Kidney epithelial cell (primary cell): ENCODE data around the gene DOCK9. TPM values are rescaled to one million over a fixed set of nuclear protein-coding genes. Genes with fewer than 3 reads are reported as not detected.

Source experiments
- DNase-seq: peaks from one replicate; pipeline ENCODE4 v3.0.0-alpha.2; 2010; ENCODE audit warnings: low read depth
- H3K27me3 ChIP-seq: 2 replicates; pipeline ENCODE4 v1.6.0; 2011; ENCODE audit warnings: low read length; ENCODE audit not compliant: control insufficient read depth, insufficient read depth
- H3K36me3 ChIP-seq: 2 replicates; pipeline ENCODE4 v1.5.1; 2011; ENCODE audit warnings: low read length; ENCODE audit not compliant: control insufficient read depth, insufficient read depth
- H3K4me3 ChIP-seq: 2 replicates; pipeline ENCODE4 v1.5.1; 2011; ENCODE audit warnings: low read depth, mild to moderate bottlenecking, control low read depth, low read length
- total RNA-seq: library from RNA; depleted of rRNA; stranded (reverse); fragments of >200 nt; gene quantifications from 2 replicates; pipeline ENCODE4 v1.2.3, GENCODE V29; 2015
- TF ChIP-seq, protein P1 (sequence below): IDR thresholded peaks from 2 replicates; pipeline ENCODE4 v1.5.1; 2011; ENCODE audit warnings: mild to moderate bottlenecking, moderate library complexity, low read length, control low read depth, inconsistent platforms; ENCODE audit not compliant: insufficient read depth, poor library complexity, severe bottlenecking

The DOCK9 gene
- total RNA-seq, 1 donor from 2014 or later = 226 TPM

DNA sequence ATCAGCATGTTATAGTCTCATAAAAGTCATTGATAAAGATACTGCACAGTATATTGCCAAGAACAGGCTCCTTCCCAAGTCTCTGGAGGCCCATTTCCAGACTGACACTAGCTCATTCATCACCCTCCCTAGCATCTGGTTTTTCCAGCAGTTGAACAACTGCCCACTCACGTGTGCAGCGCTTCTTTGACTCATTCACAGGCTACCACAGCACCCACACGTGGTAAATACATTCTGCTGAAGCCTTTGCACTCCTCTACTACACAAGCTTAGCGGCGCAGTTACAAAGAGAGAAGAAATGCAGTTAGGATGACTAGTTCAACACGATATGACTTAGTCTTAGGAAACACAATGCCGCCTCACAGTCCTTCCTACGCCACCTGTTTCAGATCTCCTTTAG is 87.7 kb downstream of the DOCK9 start:
- peaks cover 2% of the 10 kb centered on the region for H3K36me3 ChIP-seq
- no peaks in the 10 kb centered on the region for H3K27me3 ChIP-seq
- TF ChIP-seq, protein P1, sequence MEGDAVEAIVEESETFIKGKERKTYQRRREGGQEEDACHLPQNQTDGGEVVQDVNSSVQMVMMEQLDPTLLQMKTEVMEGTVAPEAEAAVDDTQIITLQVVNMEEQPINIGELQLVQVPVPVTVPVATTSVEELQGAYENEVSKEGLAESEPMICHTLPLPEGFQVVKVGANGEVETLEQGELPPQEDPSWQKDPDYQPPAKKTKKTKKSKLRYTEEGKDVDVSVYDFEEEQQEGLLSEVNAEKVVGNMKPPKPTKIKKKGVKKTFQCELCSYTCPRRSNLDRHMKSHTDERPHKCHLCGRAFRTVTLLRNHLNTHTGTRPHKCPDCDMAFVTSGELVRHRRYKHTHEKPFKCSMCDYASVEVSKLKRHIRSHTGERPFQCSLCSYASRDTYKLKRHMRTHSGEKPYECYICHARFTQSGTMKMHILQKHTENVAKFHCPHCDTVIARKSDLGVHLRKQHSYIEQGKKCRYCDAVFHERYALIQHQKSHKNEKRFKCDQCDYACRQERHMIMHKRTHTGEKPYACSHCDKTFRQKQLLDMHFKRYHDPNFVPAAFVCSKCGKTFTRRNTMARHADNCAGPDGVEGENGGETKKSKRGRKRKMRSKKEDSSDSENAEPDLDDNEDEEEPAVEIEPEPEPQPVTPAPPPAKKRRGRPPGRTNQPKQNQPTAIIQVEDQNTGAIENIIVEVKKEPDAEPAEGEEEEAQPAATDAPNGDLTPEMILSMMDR = no peak
- no peak overlapping the region for H3K4me3 ChIP-seq
- DNase-seq = peak; percentile 86

- Histone ChIP-seq H3K27me3 (no peaks in the 10 kb centered on the region), H3K36me3 (peaks cover 2% of the 10 kb centered on the region), H3K4me3 (no peak overlapping the region)
- TF ChIP-seq, protein P1 = no peak
- no peak for DNase-seq
Measured at GRCh38 chr13:98889419-98890085, 88.3 kb downstream of the DOCK9 start.

DNA sequence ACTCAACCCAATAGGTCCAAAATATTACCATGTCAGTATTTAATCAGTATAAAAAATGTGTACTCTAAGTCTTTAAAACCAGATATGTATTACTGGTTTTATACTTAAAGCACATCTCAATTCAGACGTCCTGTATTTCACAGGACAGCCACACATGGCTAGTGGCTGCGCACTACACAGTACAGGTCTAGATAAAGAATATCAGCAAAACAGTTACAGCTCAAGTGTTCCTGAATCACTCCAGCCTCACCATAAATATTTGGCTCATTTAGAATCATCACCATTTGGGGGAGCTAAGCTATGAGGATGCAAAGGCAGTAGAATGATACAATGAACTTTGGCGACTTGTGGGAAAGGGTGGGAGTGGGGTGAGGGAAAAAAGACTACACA is 89.0 kb downstream of the DOCK9 start:
- no peak for DNase-seq
- no peaks in the 10 kb centered on the region for H3K27me3 ChIP-seq
- H3K36me3 ChIP-seq = peaks cover 2% of the 10 kb centered on the region
- TF ChIP-seq, protein P1 = no peak
- no peak overlapping the region for H3K4me3 ChIP-seq

- Histone ChIP-seq H3K36me3 (peaks cover 1% of the 10 kb centered on the region), H3K27me3 (no peaks in the 10 kb centered on the region), H3K4me3 (no peak overlapping the region)
- DNase-seq = no peak
- TF ChIP-seq, protein P1 = no peak
Measured at GRCh38 chr13:98888222-98888889, 89.5 kb downstream of the DOCK9 start.

GRCh38 chr13:98886587-98887230 is 91.2 kb downstream of the DOCK9 start:
- peaks cover 3% of the 10 kb centered on the region for H3K36me3 ChIP-seq

More at GRCh38 chr13:98886587-98887230, 91.2 kb downstream of the DOCK9 start:
- TF ChIP-seq, protein P1 = no peak
- H3K27me3 ChIP-seq = no peaks in the 10 kb centered on the region
- DNase-seq = no peak
- H3K4me3 ChIP-seq = no peak overlapping the region
